Measurements from ENCODE around the gene INPP1. TPM values are rescaled to one million over a fixed set of nuclear protein-coding genes. Genes with fewer than 3 reads are reported as not detected.

INPP1 gene
- total RNA-seq, 1 experiment from 2014 or later = 23.2 TPM

- POLR2A ChIA-PET = interaction anchor here (0.5 to 1.2 kb wide), 2 partner anchors 25 to 668 kb away, joined by 3 to 4 read pairs; partner anchors contain the start of gene HIBCH
- Mint-ChIP-seq H3K4me1 (ENCODE audit: low read depth, unreplicated experiment) (no peaks in the 10 kb centered on the region), H3K27me3 (ENCODE audit: insufficient read depth, unreplicated experiment) (no peaks in the 10 kb centered on the region), H3K27ac (ENCODE audit: unreplicated experiment) (peak overlapping the region; percentile 91), H3K4me3 (ENCODE audit: unreplicated experiment) (peak overlapping the region; percentile 95), H3K9me3 (ENCODE audit: unreplicated experiment) (no peaks in the 10 kb centered on the region), H3K36me3 (ENCODE audit: insufficient read depth, unreplicated experiment) (peaks cover 16% of the 10 kb centered on the region)
- no peaks in the 10 kb centered on the region for H3K27me3 ChIP-seq (replicated peaks; ENCODE audit: control insufficient read depth, insufficient read depth, low read length)
- H3K4me1 ChIP-seq = no peaks in the 10 kb centered on the region
- BruUV-seq (replicated peaks) = no TSS peak
- CTCF ChIA-PET = interaction anchor here (0.7 to 1.2 kb wide), 7 partner anchors 10 to 261 kb away, joined by 3 to 11 read pairs (median 3); partner anchors contain the start of gene HIBCH
- peak; percentile 37 to 74 for TF ChIP-seq CTCF (IDR thresholded peaks at IDR 0.05; ENCODE audit: insufficient read depth in 1 of 2, low read depth in 1 of 2, low read length in 1 of 2, severe bottlenecking in 1 of 2, unreplicated experiment in 1 of 2)
- peak overlapping the region; percentile 76 for H3K4me3 ChIP-seq (ENCODE audit: low read depth, low read length)
- DNase-seq = peak; percentile 65 to 69
- no peaks in the 10 kb centered on the region for H3K9me3 ChIP-seq
- no peaks in the 10 kb centered on the region for H3K36me3 ChIP-seq (ENCODE audit: control insufficient read depth, insufficient read depth, low read length)
- intact Hi-C loops (cut with micrococcal nuclease; ENCODE audit: unreplicated experiment) = loop anchor here (1.0 kb wide), 3 partner anchors 28 to 167 kb away; no protein-coding TSS in a partner anchor
These were observed 963 bp downstream of the INPP1 start for GRCh38 chr2:190344276-190344827.

GRCh38 chr2:190350371-190350770 is 7.0 kb downstream of the INPP1 start:
- Histone ChIP-seq H3K4me3 (ENCODE audit: low read depth, low read length) (no peak overlapping the region), H3K4me1 (peaks cover 4% of the 10 kb centered on the region; the same call in 1 of the 2 replicates), H3K36me3 (ENCODE audit: control insufficient read depth, insufficient read depth, low read length) (no peaks in the 10 kb centered on the region), H3K9me3 (no peaks in the 10 kb centered on the region), H3K27me3 (replicated peaks; ENCODE audit: control insufficient read depth, insufficient read depth, low read length) (no peaks in the 10 kb centered on the region)
- POLR2A ChIA-PET = no interaction called here
- Mint-ChIP-seq H3K27ac (ENCODE audit: unreplicated experiment) (no peak overlapping the region), H3K9me3 (ENCODE audit: unreplicated experiment) (no peaks in the 10 kb centered on the region), H3K4me3 (ENCODE audit: unreplicated experiment) (no peak overlapping the region), H3K27me3 (ENCODE audit: insufficient read depth, unreplicated experiment) (no peaks in the 10 kb centered on the region), H3K36me3 (ENCODE audit: insufficient read depth, unreplicated experiment) (peaks cover 10% of the 10 kb centered on the region), H3K4me1 (ENCODE audit: low read depth, unreplicated experiment) (peaks cover 19% of the 10 kb centered on the region)
- intact Hi-C loops (cut with micrococcal nuclease; ENCODE audit: unreplicated experiment) = no loop called here
- no peak for DNase-seq
- CTCF ChIA-PET = no interaction called here
- no peak for TF ChIP-seq CTCF (IDR thresholded peaks at IDR 0.05; ENCODE audit: insufficient read depth in 1 of 2, low read depth in 1 of 2, low read length in 1 of 2, severe bottlenecking in 1 of 2, unreplicated experiment in 1 of 2)
- BruUV-seq (replicated peaks) = no TSS peak

- H3K27me3 Mint-ChIP-seq (ENCODE audit: insufficient read depth, unreplicated experiment) = no peaks in the 10 kb centered on the region
- H3K9me3 ChIP-seq = no peaks in the 10 kb centered on the region
- H3K36me3 Mint-ChIP-seq (ENCODE audit: insufficient read depth, unreplicated experiment) = peaks cover 10% of the 10 kb centered on the region
- intact Hi-C loops (cut with micrococcal nuclease; ENCODE audit: unreplicated experiment) = no loop called here
- ChIA-PET POLR2A (no interaction called here), CTCF (no interaction called here)
- H3K4me1 ChIP-seq = peaks cover 13% of the 10 kb centered on the region
- TF ChIP-seq CTCF (IDR thresholded peaks at IDR 0.05; ENCODE audit: insufficient read depth in 1 of 2, low read depth in 1 of 2, low read length in 1 of 2, severe bottlenecking in 1 of 2, unreplicated experiment in 1 of 2) = no peak
- no peak overlapping the region for H3K4me3 Mint-ChIP-seq (ENCODE audit: unreplicated experiment)
- H3K36me3 ChIP-seq (ENCODE audit: control insufficient read depth, insufficient read depth, low read length) = no peaks in the 10 kb centered on the region
- no peaks in the 10 kb centered on the region for H3K27me3 ChIP-seq (replicated peaks; ENCODE audit: control insufficient read depth, insufficient read depth, low read length)
- no peak overlapping the region for H3K4me3 ChIP-seq (ENCODE audit: low read depth, low read length)
- no TSS peak for BruUV-seq (replicated peaks)
- H3K4me1 Mint-ChIP-seq (ENCODE audit: low read depth, unreplicated experiment) = peaks cover 27% of the 10 kb centered on the region
- DNase-seq = no peak
- no peaks in the 10 kb centered on the region for H3K9me3 Mint-ChIP-seq (ENCODE audit: unreplicated experiment)
- no peak overlapping the region for H3K27ac Mint-ChIP-seq (ENCODE audit: unreplicated experiment)
These were observed 8.6 kb downstream of the INPP1 start for GRCh38 chr2:190351955-190352354.
